Measurements from ENCODE around the gene YEATS2. TPM values are rescaled to one million over a fixed set of nuclear protein-coding genes. Genes with fewer than 3 reads are reported as not detected.

The YEATS2 gene
- polyA plus RNA-seq, 1 of the 3 experiments (the other 2 are of a cell fraction): 19.9 TPM

DNA sequence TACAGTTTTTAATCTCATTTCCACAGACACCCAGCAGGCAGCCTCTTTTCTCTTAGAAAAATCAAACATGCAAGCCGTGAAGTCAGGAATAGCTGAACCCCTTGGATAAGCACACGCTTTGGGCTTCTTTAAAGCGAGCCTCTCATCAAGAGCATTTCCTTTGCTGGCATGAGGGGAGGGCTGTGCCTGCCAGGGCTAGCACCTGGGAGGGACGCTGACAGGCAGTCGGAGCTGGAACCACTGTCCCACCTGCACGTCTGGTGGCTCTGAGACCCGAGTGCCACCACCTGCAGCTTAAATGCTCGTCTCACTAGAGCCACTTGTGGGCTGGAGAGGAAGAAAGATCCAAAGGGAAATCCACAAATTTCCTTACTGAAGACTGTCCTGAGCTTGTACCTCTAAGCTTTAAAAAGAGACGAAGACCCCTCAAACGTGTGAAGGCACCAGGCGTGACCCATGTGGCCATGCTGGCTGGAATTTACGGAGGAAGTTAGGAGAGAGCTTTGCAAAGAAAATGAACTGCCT is 118.4 kb downstream of the YEATS2 start:
- Histone ChIP-seq H3F3A (replicated peaks; ENCODE audit: insufficient read depth) (no peaks in the 10 kb centered on the region), H3K36me3 (replicated peaks in 1 of 2; ENCODE audit: control insufficient read depth in 1 of 2, insufficient read depth in 2 of 2, low read length in 1 of 2) (peaks cover 0 to 24% of the 10 kb centered on the region in 2 experiments), H3K27me3 (ENCODE audit: insufficient read depth) (no peaks in the 10 kb centered on the region), H3K9me2 (no peaks in the 10 kb centered on the region), H3K27ac (ENCODE audit: low read depth in 2 of 2, low read length in 1 of 2) (no peak overlapping the region), H3K4me2 (no peak overlapping the region), H3K4me1 (ENCODE audit: control insufficient read depth in 1 of 2, insufficient read depth in 2 of 2, low read depth in 1 of 2, low read length in 1 of 2) (no peaks in the 10 kb centered on the region), H3K4me3 (ENCODE audit: low read depth in 2 of 2, low read length in 1 of 2) (no peak overlapping the region), H3K9me3 (no peaks in the 10 kb centered on the region), H2AFZ (ENCODE audit: low read depth) (no peak overlapping the region), H4K20me1 (ENCODE audit: insufficient read depth) (no peaks in the 10 kb centered on the region), H3K79me2 (ENCODE audit: insufficient read depth) (no peaks in the 10 kb centered on the region), H3K9ac (no peak overlapping the region)
- DNase-seq: no peak
- TF ChIP-seq JUND (IDR thresholded peaks at IDR 0.05): no peak
- TF ChIP-seq SMC3 (IDR thresholded peaks at IDR 0.05; ENCODE audit: low read depth, low read length): no peak
- TF ChIP-seq NRF1 (IDR thresholded peaks at IDR 0.05; ENCODE audit: low read depth, low read length): no peak
- TF ChIP-seq, protein P1, sequence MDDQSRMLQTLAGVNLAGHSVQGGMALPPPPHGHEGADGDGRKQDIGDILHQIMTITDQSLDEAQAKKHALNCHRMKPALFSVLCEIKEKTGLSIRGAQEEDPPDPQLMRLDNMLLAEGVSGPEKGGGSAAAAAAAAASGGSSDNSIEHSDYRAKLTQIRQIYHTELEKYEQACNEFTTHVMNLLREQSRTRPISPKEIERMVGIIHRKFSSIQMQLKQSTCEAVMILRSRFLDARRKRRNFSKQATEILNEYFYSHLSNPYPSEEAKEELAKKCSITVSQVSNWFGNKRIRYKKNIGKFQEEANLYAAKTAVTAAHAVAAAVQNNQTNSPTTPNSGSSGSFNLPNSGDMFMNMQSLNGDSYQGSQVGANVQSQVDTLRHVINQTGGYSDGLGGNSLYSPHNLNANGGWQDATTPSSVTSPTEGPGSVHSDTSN (IDR thresholded peaks at IDR 0.05): no peak
- 89% methylated on average over 12 of the region's 12 CpGs for WGBS (ENCODE audit: low lambda C conversion rate)
- ChIA-PET POLR2A (no interaction called here), CTCF (interaction anchor here (0.8 to 2.4 kb wide), 2 partner anchors 9 to 69 kb away, joined by 4 to 14 read pairs; partner anchors contain the start of genes MAP6D1 and PARL)

DNA sequence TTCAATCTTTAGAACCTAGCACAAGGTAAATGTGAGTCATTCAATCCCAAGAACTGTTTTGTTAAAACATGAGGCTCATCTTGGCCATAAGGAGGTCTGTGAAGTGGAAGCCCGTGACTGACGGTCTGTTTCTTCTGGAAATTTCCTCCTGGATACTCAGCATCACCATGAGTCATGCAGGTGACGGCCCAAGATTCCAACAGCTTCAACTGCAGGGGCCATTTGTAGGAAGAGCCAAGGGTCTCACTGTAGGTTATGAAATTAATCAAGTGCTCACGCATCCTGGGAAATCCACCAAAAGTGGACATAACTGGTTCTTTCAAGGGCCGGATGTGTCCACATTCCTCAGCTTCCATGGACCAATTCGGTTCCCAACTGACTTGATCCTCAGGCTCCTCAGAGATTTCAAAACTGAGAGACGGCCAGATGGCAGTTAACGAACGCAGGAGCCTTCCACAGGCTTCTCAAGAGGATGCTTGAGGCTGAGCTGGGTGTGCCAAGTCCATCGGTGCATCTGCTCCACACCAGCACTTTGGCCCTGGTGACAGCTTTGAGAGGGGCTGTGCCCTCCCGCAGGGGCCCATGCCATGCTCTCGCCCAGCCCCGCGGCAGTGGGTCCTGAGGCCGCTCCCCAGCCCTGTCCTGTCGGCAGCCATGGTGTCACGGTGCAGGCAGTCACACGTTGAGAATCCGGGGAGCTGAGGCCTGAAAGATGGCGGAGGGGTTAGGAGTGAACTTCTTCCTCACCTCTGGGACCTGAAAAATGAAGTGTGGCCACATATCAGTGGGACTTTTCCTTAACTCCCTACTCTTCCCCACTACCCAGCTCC is 119.3 kb downstream of the YEATS2 start:
- Histone ChIP-seq H2AFZ (ENCODE audit: low read depth) (no peak overlapping the region), H3K27ac (ENCODE audit: low read depth in 2 of 2, low read length in 1 of 2) (no peak overlapping the region), H3F3A (replicated peaks; ENCODE audit: insufficient read depth) (no peaks in the 10 kb centered on the region), H3K4me3 (ENCODE audit: low read depth in 2 of 2, low read length in 1 of 2) (no peak overlapping the region), H3K27me3 (ENCODE audit: insufficient read depth) (no peaks in the 10 kb centered on the region), H3K36me3 (replicated peaks in 1 of 2; ENCODE audit: control insufficient read depth in 1 of 2, insufficient read depth in 2 of 2, low read length in 1 of 2) (peaks cover 0 to 17% of the 10 kb centered on the region in 2 experiments), H3K4me2 (no peak overlapping the region), H3K4me1 (ENCODE audit: control insufficient read depth in 1 of 2, insufficient read depth in 2 of 2, low read depth in 1 of 2, low read length in 1 of 2) (no peaks in the 10 kb centered on the region), H3K9me3 (no peaks in the 10 kb centered on the region), H3K79me2 (ENCODE audit: insufficient read depth) (no peaks in the 10 kb centered on the region), H4K20me1 (ENCODE audit: insufficient read depth) (no peaks in the 10 kb centered on the region), H3K9me2 (no peaks in the 10 kb centered on the region), H3K9ac (no peak overlapping the region)
- 94% methylated on average over 14 of the region's 20 CpGs for WGBS (ENCODE audit: low lambda C conversion rate)
- POLR2A ChIA-PET: no interaction called here
- CTCF ChIA-PET: interaction anchor here (1.0 to 2.4 kb wide), 3 partner anchors 9 to 68 kb away, joined by 3 to 14 read pairs (median 6); partner anchors contain the start of genes MAP6D1 and PARL
- TF ChIP-seq, protein P2, sequence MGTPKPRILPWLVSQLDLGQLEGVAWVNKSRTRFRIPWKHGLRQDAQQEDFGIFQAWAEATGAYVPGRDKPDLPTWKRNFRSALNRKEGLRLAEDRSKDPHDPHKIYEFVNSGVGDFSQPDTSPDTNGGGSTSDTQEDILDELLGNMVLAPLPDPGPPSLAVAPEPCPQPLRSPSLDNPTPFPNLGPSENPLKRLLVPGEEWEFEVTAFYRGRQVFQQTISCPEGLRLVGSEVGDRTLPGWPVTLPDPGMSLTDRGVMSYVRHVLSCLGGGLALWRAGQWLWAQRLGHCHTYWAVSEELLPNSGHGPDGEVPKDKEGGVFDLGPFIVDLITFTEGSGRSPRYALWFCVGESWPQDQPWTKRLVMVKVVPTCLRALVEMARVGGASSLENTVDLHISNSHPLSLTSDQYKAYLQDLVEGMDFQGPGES (IDR thresholded peaks at IDR 0.05; ENCODE audit: low read depth, low read length): no peak
- TF ChIP-seq, protein P3, sequence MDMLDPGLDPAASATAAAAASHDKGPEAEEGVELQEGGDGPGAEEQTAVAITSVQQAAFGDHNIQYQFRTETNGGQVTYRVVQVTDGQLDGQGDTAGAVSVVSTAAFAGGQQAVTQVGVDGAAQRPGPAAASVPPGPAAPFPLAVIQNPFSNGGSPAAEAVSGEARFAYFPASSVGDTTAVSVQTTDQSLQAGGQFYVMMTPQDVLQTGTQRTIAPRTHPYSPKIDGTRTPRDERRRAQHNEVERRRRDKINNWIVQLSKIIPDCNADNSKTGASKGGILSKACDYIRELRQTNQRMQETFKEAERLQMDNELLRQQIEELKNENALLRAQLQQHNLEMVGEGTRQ (IDR thresholded peaks at IDR 0.05; ENCODE audit: borderline replicate concordance, low read depth, low read length): no peak
- TF ChIP-seq FOSL2 (IDR thresholded peaks at IDR 0.05; ENCODE audit: borderline replicate concordance, low read depth): no peak
- TF ChIP-seq, protein P4, sequence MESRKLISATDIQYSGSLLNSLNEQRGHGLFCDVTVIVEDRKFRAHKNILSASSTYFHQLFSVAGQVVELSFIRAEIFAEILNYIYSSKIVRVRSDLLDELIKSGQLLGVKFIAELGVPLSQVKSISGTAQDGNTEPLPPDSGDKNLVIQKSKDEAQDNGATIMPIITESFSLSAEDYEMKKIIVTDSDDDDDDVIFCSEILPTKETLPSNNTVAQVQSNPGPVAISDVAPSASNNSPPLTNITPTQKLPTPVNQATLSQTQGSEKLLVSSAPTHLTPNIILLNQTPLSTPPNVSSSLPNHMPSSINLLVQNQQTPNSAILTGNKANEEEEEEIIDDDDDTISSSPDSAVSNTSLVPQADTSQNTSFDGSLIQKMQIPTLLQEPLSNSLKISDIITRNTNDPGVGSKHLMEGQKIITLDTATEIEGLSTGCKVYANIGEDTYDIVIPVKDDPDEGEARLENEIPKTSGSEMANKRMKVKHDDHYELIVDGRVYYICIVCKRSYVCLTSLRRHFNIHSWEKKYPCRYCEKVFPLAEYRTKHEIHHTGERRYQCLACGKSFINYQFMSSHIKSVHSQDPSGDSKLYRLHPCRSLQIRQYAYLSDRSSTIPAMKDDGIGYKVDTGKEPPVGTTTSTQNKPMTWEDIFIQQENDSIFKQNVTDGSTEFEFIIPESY (IDR thresholded peaks at IDR 0.05; ENCODE audit: borderline replicate concordance, low read depth): no peak
- no peak for TF ChIP-seq FOXM1 (IDR thresholded peaks at IDR 0.05; ENCODE audit: low read depth)
- TF ChIP-seq RAD21 (IDR thresholded peaks at IDR 0.05; ENCODE audit: low read length): no peak
- TF ChIP-seq EP300 (IDR thresholded peaks at IDR 0.05; ENCODE audit: borderline replicate concordance in 1 of 2, low read depth in 1 of 2, low read length in 1 of 2): no peak
- TF ChIP-seq TAF1 (IDR thresholded peaks at IDR 0.05; ENCODE audit: borderline replicate concordance, low read depth, low read length): no peak
- DNase-seq: no peak

Measured in SK-N-SH (cell line).